ENCODE results near the gene ABCG4.

Gene ABCG4

GRCh38 chr11:119149786-119150275 lies 979 bp downstream of the ABCG4 start:
- H3K79me2 ChIP-seq (ENCODE audit: insufficient read depth, low read length) = no peaks in the 10 kb centered on the region
- TF ChIP-seq CTCF (IDR thresholded peaks at IDR 0.05; ENCODE audit: low read length) (no peak), EZH2 (IDR thresholded peaks at IDR 0.05; ENCODE audit: borderline replicate concordance, low read length) (no peak)
- H3K4me3 ChIP-seq (ENCODE audit: low read depth, low read length, poor library complexity, severe bottlenecking) = peak overlapping the region; percentile 47
- H3K9me2 ChIP-seq (ENCODE audit: low read depth, low read length) = no peaks in the 10 kb centered on the region
- no peak overlapping the region for H3K27ac ChIP-seq (ENCODE audit: low read depth, low read length, poor library complexity, severe bottlenecking)
- H3K9ac ChIP-seq (ENCODE audit: low read length) = no peak overlapping the region
- peaks cover 10% of the 10 kb centered on the region; the same call in 1 of the 2 replicates for H3K27me3 ChIP-seq (ENCODE audit: insufficient read depth, low read length)
- H3F3A ChIP-seq (ENCODE audit: insufficient read depth, low read length) = no peaks in the 10 kb centered on the region
- H2AFZ ChIP-seq (ENCODE audit: low read length) = no peak overlapping the region
- H3K4me2 ChIP-seq (ENCODE audit: low read length) = peak overlapping the region; percentile 46; the same call in 1 of the 2 replicates
- no peaks in the 10 kb centered on the region for H4K20me1 ChIP-seq (ENCODE audit: insufficient read depth, low read length)
- no peaks in the 10 kb centered on the region for H3K9me3 ChIP-seq (ENCODE audit: low read length)
- H3K36me3 ChIP-seq (ENCODE audit: insufficient read depth, low read length) = no peaks in the 10 kb centered on the region
- peaks cover 13% of the 10 kb centered on the region for H3K4me1 ChIP-seq (ENCODE audit: insufficient read depth, low read length, severe bottlenecking)

- no peaks in the 10 kb centered on the region for H3K9me2 ChIP-seq (ENCODE audit: low read depth, low read length)
- H3K4me3 ChIP-seq (ENCODE audit: low read depth, low read length, poor library complexity, severe bottlenecking) = no peak overlapping the region
- no peak overlapping the region for H2AFZ ChIP-seq (ENCODE audit: low read length)
- H3K36me3 ChIP-seq (ENCODE audit: insufficient read depth, low read length) = no peaks in the 10 kb centered on the region
- H3K27ac ChIP-seq (ENCODE audit: low read depth, low read length, poor library complexity, severe bottlenecking) = no peak overlapping the region
- no peaks in the 10 kb centered on the region for H3F3A ChIP-seq (ENCODE audit: insufficient read depth, low read length)
- H3K9me3 ChIP-seq (ENCODE audit: low read length) = no peaks in the 10 kb centered on the region
- H3K4me1 ChIP-seq (ENCODE audit: insufficient read depth, low read length, severe bottlenecking) = peaks cover 13% of the 10 kb centered on the region
- H3K4me2 ChIP-seq (ENCODE audit: low read length) = no peak overlapping the region
- H3K9ac ChIP-seq (ENCODE audit: low read length) = no peak overlapping the region
- TF ChIP-seq CTCF (IDR thresholded peaks at IDR 0.05; ENCODE audit: low read length) (no peak), EZH2 (IDR thresholded peaks at IDR 0.05; ENCODE audit: borderline replicate concordance, low read length) (no peak)
- H3K27me3 ChIP-seq (ENCODE audit: insufficient read depth, low read length) = peaks cover 10% of the 10 kb centered on the region; the same call in 1 of the 2 replicates
- no peaks in the 10 kb centered on the region for H3K79me2 ChIP-seq (ENCODE audit: insufficient read depth, low read length)
- no peaks in the 10 kb centered on the region for H4K20me1 ChIP-seq (ENCODE audit: insufficient read depth, low read length)
Observed at GRCh38 chr11:119152043-119152442, 3.2 kb downstream of the ABCG4 start.

GRCh38 chr11:119152604-119153003 lies 3.8 kb downstream of the ABCG4 start:
- no peaks in the 10 kb centered on the region for H3K9me3 ChIP-seq (ENCODE audit: low read length)
- no peaks in the 10 kb centered on the region for H4K20me1 ChIP-seq (ENCODE audit: insufficient read depth, low read length)
- peaks cover 10% of the 10 kb centered on the region; the same call in 1 of the 2 replicates for H3K27me3 ChIP-seq (ENCODE audit: insufficient read depth, low read length)
- H3K4me2 ChIP-seq (ENCODE audit: low read length) = no peak overlapping the region
- peaks cover 13% of the 10 kb centered on the region for H3K4me1 ChIP-seq (ENCODE audit: insufficient read depth, low read length, severe bottlenecking)
- H3K27ac ChIP-seq (ENCODE audit: low read depth, low read length, poor library complexity, severe bottlenecking) = no peak overlapping the region
- TF ChIP-seq CTCF (IDR thresholded peaks at IDR 0.05; ENCODE audit: low read length) (no peak), EZH2 (IDR thresholded peaks at IDR 0.05; ENCODE audit: borderline replicate concordance, low read length) (no peak)
- no peak overlapping the region for H3K4me3 ChIP-seq (ENCODE audit: low read depth, low read length, poor library complexity, severe bottlenecking)
- no peak overlapping the region for H2AFZ ChIP-seq (ENCODE audit: low read length)
- no peak overlapping the region for H3K9ac ChIP-seq (ENCODE audit: low read length)
- no peaks in the 10 kb centered on the region for H3K79me2 ChIP-seq (ENCODE audit: insufficient read depth, low read length)
- no peaks in the 10 kb centered on the region for H3K36me3 ChIP-seq (ENCODE audit: insufficient read depth, low read length)
- H3F3A ChIP-seq (ENCODE audit: insufficient read depth, low read length) = no peaks in the 10 kb centered on the region
- no peaks in the 10 kb centered on the region for H3K9me2 ChIP-seq (ENCODE audit: low read depth, low read length)
